GM12878 (cell line): ENCODE measurements around the gene MGAT3. TPM values are rescaled to one million over a fixed set of nuclear protein-coding genes. Genes with fewer than 3 reads are reported as not detected.

Experiments
- ATAC-seq: fragments of 200-7000 bp; cut with Tn5 transposase; 3 replicates; pipeline ENCODE4 v1.9.1; 2020; ENCODE audit warnings: mild to moderate bottlenecking, moderate library complexity
- BruUV-seq: library from RNA; stranded (reverse); fragments of 400-500 nt; replicated peaks from 2 replicates; lab custom pipeline; 2021; lab: Mats Ljungman, UMichigan
- CTCF ChIA-PET: fragments of 300-600 bp; sonication (Branson Sonifier 250); formaldehyde crosslinking; extraction: SDS; loops from one replicate; lab custom pipeline; 2021; ENCODE audit warnings: inconsistent platforms; lab: Yijun Ruan, JAX
- POLR2A ChIA-PET: fragments of 350-600 bp; formaldehyde crosslinking; extraction: SDS; loops from one replicate; lab custom pipeline; 2021; ENCODE audit warnings: inconsistent platforms; lab: Charles Lee
- RAD21 ChIA-PET: fragments of 300-600 bp; sonication (Branson Sonifier 250); formaldehyde crosslinking; loops from one replicate; lab custom pipeline; 2023; ENCODE audit warnings: antibody characterized with exemption; ENCODE audit not compliant: unreplicated experiment; lab: Charles Lee
- SMC1A ChIA-PET: fragments of 300-600 bp; sonication (Branson Sonifier 250); formaldehyde crosslinking; loops from one replicate; lab custom pipeline; 2023; ENCODE audit not compliant: unreplicated experiment, uncharacterized antibody; lab: Charles Lee
- DNase-seq: peaks from one replicate; pipeline ENCODE4 v3.0.0-alpha.2; 2011; ENCODE audit warnings: low read depth, low spot score
- FAIRE-seq: peaks from 3 replicates; lab custom pipeline; 2011; peaks lifted over from hg19 to GRCh38; lab: Jason Lieb, UNC
- H2AFZ ChIP-seq: 2 replicates; pipeline ENCODE4 v1.6.0; 2011; ENCODE audit warnings: low read depth, low read length, control low read depth; ENCODE audit not compliant: control insufficient read depth
- H3K27ac ChIP-seq: 2 replicates; pipeline ENCODE4 v1.5.1; 2011; ENCODE audit warnings: control low read depth; ENCODE audit not compliant: control insufficient read depth, insufficient read depth
- H3K27me3 ChIP-seq, 2 experiments: replicated peaks in 1 of 2; 2 replicates each; pipeline versions ENCODE4 v1.6.0 to v1.6.1; 2011; ENCODE audit warnings: low read length in 1 of 2; ENCODE audit not compliant: control insufficient read depth in 2 of 2, insufficient read depth in 2 of 2
- H3K36me3 ChIP-seq, 2 experiments: 2 replicates each; pipeline ENCODE4 v1.5.1; 2011; ENCODE audit warnings: low read length in 1 of 2; ENCODE audit not compliant: control insufficient read depth in 2 of 2, insufficient read depth in 2 of 2
- H3K4me1 ChIP-seq: 2 replicates; pipeline ENCODE4 v1.6.1; 2011; ENCODE audit warnings: mild to moderate bottlenecking, low read length, moderate library complexity, mixed read lengths; ENCODE audit not compliant: control insufficient read depth, insufficient read depth
- H3K4me2 ChIP-seq: 2 replicates; pipeline ENCODE4 v1.6.0; 2011; ENCODE audit warnings: control low read depth; ENCODE audit not compliant: control insufficient read depth, insufficient read depth
- H3K4me3 ChIP-seq: fragments of 200-600 bp; sonication (generic); 2 replicates; pipeline ENCODE4 v1.5.1; 2016
- H3K79me2 ChIP-seq: 2 replicates; pipeline ENCODE4 v1.6.0; 2011; ENCODE audit warnings: low read length; ENCODE audit not compliant: control insufficient read depth, insufficient read depth
- H3K9ac ChIP-seq: 2 replicates; pipeline ENCODE4 v1.8.0; 2011; ENCODE audit warnings: low read length, control low read depth, mixed read lengths; ENCODE audit not compliant: control insufficient read depth, insufficient read depth
- H3K9me3 ChIP-seq: replicated peaks from 3 replicates; pipeline ENCODE4 v1.5.1; 2011; ENCODE audit warnings: mild to moderate bottlenecking, low read length; ENCODE audit not compliant: control insufficient read depth, insufficient read depth
- H4K20me1 ChIP-seq: 2 replicates; pipeline ENCODE4 v1.6.0; 2011; ENCODE audit not compliant: control insufficient read depth, insufficient read depth
- BRCA1 ChIP-seq: IDR thresholded peaks from 2 replicates; pipeline ENCODE4 v1.6.1; 2011; ENCODE audit warnings: low read depth, low read length, improper control_type of control experiment
- EED ChIP-seq: sonication (generic); IDR thresholded peaks from 2 replicates; pipeline ENCODE4 v1.6.1; 2016; ENCODE audit warnings: antibody characterized with exemption, low read depth
- NBN ChIP-seq: fragments of 450-650 bp; IDR thresholded peaks from 2 replicates; pipeline ENCODE4 v1.6.1; 2016
- TBL1XR1 ChIP-seq: IDR thresholded peaks from 2 replicates; pipeline ENCODE4 v1.6.1; 2012; ENCODE audit warnings: low read depth, low read length, improper control_type of control experiment
- ZBED1 ChIP-seq: IDR thresholded peaks from 2 replicates; pipeline ENCODE4 v1.6.1; 2016; ENCODE audit warnings: borderline replicate concordance
- WGBS: methylation state at CpG from one replicate; pipeline ENCODE4 v1.1.6; 2016; ENCODE audit warnings: low lambda C conversion rate; ENCODE audit not compliant: insufficient replicate concordance, insufficient coverage; ENCODE audit errors: missing lambda C conversion rate; 5-methylcytosine and 5-hydroxymethylcytosine counted together
- in situ Hi-C: fragments of 300-500 bp; cut with MboI; formaldehyde crosslinking; loops from 9 replicates; pipeline ENCODE4 v1.14.3; 2018; ENCODE audit warnings: mixed read lengths
- intact Hi-C: fragments of 100-400 bp; cut with micrococcal nuclease; formaldehyde crosslinking; loops from one replicate; pipeline ENCODE4 v1.14.2; 2022; ENCODE audit not compliant: unreplicated experiment
- polyA plus RNA-seq, 11 experiments: library from polyadenylated mRNA; depleted of rRNA in 4 of 11; unstranded in 6 of 11; stranded (reverse) in 5 of 11; fragments of >200 nt; fragmentation: Nextera tagmentation in 4 of 11; fragmentation: Illumina TruSeq in 1 of 11; extraction: Ambion mirVana in 4 of 11; extraction: Trizol in 1 of 11; gene quantifications; 1 replicate in 1 of 11; 2 replicates in 10 of 11; pipeline versions ENCODE4 v1.2.1 to v1.2.3, GENCODE V29; 2011 to 2016; ENCODE audit warnings: inconsistent platforms in 2 of 11, missing spikeins in 2 of 11, low read depth in 1 of 11
- total RNA-seq, 4 experiments: library from RNA; depleted of rRNA in 3 of 4; stranded (reverse); fragments of >200 nt in 3 of 4; fragmentation: Illumina TruSeq in 1 of 4; extraction: Trizol in 1 of 4; gene quantifications; 2 replicates each; pipeline versions ENCODE4 v1.2.1 to v1.2.3, GENCODE V29; 2013 to 2021
- TF ChIP-seq, protein P1 (sequence below): fragments of 450-650 bp; IDR thresholded peaks from 2 replicates; pipeline ENCODE4 v1.6.1; 2014; ENCODE audit warnings: mild to moderate bottlenecking
- TF ChIP-seq, protein P2 (sequence below): fragments of 450-650 bp; IDR thresholded peaks from 2 replicates; pipeline ENCODE4 v1.6.1; 2017; ENCODE audit warnings: mild to moderate bottlenecking, moderate library complexity

Gene MGAT3
- total and polyA plus RNA-seq, 10 of the 15 experiments (the other 5 are each of a cell fraction or from before 2014, with no cell fraction given), result 0.32 to 40.2 (median 11.9) TPM

DNA sequence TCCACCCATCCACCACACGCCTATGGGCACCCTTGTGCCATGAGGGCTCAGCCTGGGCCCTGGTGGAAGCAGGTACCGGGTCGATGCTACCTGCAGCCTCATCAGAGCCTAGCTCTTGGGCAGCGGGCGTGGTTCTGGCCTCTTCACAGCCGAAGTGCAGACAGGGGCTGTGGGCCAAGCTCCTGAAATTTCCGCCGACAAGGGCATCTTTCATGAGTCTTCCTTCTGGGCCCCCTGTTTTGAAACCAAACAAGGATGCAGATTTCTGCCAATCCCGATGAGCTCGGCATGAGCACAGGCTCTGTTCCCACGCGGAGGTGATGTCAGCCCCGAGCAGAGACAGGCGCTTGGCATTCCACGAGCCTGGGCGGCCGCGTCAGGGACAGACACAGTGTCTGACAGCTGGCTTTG lies 22.6 kb upstream of the MGAT3 start:
- Histone ChIP-seq H3K9ac (no peak overlapping the region), H3K79me2 (no peaks in the 10 kb centered on the region), H3K4me1 (peaks cover 19% of the 10 kb centered on the region), H2AFZ (no peak overlapping the region), H3K36me3 (peaks cover 0 to 8% of the 10 kb centered on the region in 2 experiments), H3K9me3 (no peaks in the 10 kb centered on the region), H3K4me2 (no peak overlapping the region), H3K27me3 (no peaks in the 10 kb centered on the region), H3K4me3 (no peak overlapping the region), H4K20me1 (no peaks in the 10 kb centered on the region), H3K27ac (no peak overlapping the region)
- WGBS, result 92% methylated on average over 18 of the region's 18 CpGs
- ChIA-PET POLR2A (no interaction called here), CTCF (interaction anchor here (1.0 to 5.3 kb wide), 4 partner anchors 32 to 95 kb away, joined by 3 to 37 read pairs (median 6); partner anchors contain the start of gene TAB1), SMC1A (interaction anchor here (1.0 to 1.2 kb wide), 3 partner anchors 9 to 56 kb away, joined by 3 to 4 read pairs (median 4); no protein-coding TSS in a partner anchor), RAD21 (no interaction called here)
- intact Hi-C loops (no loop called here), in situ Hi-C loops (no loop called here)
- no peak for ATAC-seq
- BruUV-seq, result no TSS peak
- no peak for FAIRE-seq
- TF ChIP-seq BRCA1 (no peak), TBL1XR1 (no peak), ZBED1 (no peak)
- no peak for DNase-seq

- Histone ChIP-seq H3K4me2 (no peak overlapping the region), H3K79me2 (no peaks in the 10 kb centered on the region), H3K4me1 (peaks cover 20% of the 10 kb centered on the region), H3K36me3 (peaks cover 0 to 8% of the 10 kb centered on the region in 2 experiments), H3K27me3 (no peaks in the 10 kb centered on the region), H2AFZ (no peak overlapping the region), H3K27ac (no peak overlapping the region), H3K9ac (no peak overlapping the region), H3K4me3 (no peak overlapping the region), H3K9me3 (no peaks in the 10 kb centered on the region), H4K20me1 (no peaks in the 10 kb centered on the region)
- ChIA-PET POLR2A (interaction anchor here (1.4 kb wide), 1 partner anchor 10 kb away, joined by 3 read pairs; no protein-coding TSS in a partner anchor), SMC1A (interaction anchor here (1.0 to 1.2 kb wide), 3 partner anchors 10 to 56 kb away, joined by 3 to 4 read pairs (median 4); no protein-coding TSS in a partner anchor), CTCF (interaction anchor here (1.0 to 5.3 kb wide), 7 partner anchors 24 to 94 kb away, joined by 3 to 37 read pairs (median 7); partner anchors contain the start of gene TAB1), RAD21 (no interaction called here)
- ATAC-seq, result no peak
- no peak for FAIRE-seq
- 77% methylated on average over 6 of the region's 6 CpGs for WGBS
- intact Hi-C loops (no loop called here), in situ Hi-C loops (no loop called here)
- BruUV-seq, result no TSS peak
- no peak for DNase-seq
- no peak for TF ChIP-seq NBN
- TF ChIP-seq, protein P1, sequence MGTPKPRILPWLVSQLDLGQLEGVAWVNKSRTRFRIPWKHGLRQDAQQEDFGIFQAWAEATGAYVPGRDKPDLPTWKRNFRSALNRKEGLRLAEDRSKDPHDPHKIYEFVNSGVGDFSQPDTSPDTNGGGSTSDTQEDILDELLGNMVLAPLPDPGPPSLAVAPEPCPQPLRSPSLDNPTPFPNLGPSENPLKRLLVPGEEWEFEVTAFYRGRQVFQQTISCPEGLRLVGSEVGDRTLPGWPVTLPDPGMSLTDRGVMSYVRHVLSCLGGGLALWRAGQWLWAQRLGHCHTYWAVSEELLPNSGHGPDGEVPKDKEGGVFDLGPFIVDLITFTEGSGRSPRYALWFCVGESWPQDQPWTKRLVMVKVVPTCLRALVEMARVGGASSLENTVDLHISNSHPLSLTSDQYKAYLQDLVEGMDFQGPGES, result no peak
- no peak for TF ChIP-seq EED
- TF ChIP-seq, protein P2, sequence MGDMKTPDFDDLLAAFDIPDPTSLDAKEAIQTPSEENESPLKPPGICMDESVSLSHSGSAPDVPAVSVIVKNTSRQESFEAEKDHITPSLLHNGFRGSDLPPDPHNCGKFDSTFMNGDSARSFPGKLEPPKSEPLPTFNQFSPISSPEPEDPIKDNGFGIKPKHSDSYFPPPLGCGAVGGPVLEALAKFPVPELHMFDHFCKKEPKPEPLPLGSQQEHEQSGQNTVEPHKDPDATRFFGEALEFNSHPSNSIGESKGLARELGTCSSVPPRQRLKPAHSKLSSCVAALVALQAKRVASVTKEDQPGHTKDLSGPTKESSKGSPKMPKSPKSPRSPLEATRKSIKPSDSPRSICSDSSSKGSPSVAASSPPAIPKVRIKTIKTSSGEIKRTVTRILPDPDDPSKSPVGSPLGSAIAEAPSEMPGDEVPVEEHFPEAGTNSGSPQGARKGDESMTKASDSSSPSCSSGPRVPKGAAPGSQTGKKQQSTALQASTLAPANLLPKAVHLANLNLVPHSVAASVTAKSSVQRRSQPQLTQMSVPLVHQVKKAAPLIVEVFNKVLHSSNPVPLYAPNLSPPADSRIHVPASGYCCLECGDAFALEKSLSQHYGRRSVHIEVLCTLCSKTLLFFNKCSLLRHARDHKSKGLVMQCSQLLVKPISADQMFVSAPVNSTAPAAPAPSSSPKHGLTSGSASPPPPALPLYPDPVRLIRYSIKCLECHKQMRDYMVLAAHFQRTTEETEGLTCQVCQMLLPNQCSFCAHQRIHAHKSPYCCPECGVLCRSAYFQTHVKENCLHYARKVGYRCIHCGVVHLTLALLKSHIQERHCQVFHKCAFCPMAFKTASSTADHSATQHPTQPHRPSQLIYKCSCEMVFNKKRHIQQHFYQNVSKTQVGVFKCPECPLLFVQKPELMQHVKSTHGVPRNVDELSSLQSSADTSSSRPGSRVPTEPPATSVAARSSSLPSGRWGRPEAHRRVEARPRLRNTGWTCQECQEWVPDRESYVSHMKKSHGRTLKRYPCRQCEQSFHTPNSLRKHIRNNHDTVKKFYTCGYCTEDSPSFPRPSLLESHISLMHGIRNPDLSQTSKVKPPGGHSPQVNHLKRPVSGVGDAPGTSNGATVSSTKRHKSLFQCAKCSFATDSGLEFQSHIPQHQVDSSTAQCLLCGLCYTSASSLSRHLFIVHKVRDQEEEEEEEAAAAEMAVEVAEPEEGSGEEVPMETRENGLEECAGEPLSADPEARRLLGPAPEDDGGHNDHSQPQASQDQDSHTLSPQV, result no peak
These were observed 22.1 kb upstream of the MGAT3 start for GRCh38 chr22:39434721-39435120.
